IMR-90 (cell line): Measurements from ENCODE around the gene NTRK2. TPM values are rescaled to one million over a fixed set of nuclear protein-coding genes. Genes with fewer than 3 reads are reported as not detected.

ENCODE experiments used
- ATAC-seq: fragments of 200-7000 bp; cut with Tn5 transposase; 2 replicates; pipeline ENCODE4 v1.9.1; 2020; ENCODE audit warnings: low read depth, mild to moderate bottlenecking, moderate library complexity
- BruUV-seq: library from RNA; stranded (reverse); fragments of 400-500 nt; replicated peaks from 2 replicates; lab custom pipeline; 2021; lab: Mats Ljungman, UMichigan
- CTCF ChIA-PET: fragments of 300-600 bp; formaldehyde crosslinking; extraction: SDS; loops from one replicate; lab custom pipeline; 2021; ENCODE audit warnings: antibody characterized with exemption; lab: Yijun Ruan, JAX
- POLR2A ChIA-PET: fragments of 300-600 bp; sonication (Branson Sonifier 250); formaldehyde crosslinking; loops from one replicate; lab custom pipeline; 2022; ENCODE audit warnings: antibody characterized with exemption; ENCODE audit not compliant: unreplicated experiment; lab: Charles Lee
- DNase-seq: peaks from one replicate; pipeline ENCODE4 v3.0.0; 2013
- H2AFZ ChIP-seq: replicated peaks from 2 replicates; pipeline ENCODE3; 2013; ENCODE audit warnings: low read length, mild to moderate bottlenecking; ENCODE audit not compliant: poor library complexity
- H2AK5ac ChIP-seq: 2 replicates; pipeline ENCODE4 v1.6.1; 2013; ENCODE audit warnings: low read depth, low read length, inconsistent platforms
- H2AK9ac ChIP-seq: replicated peaks from 2 replicates; pipeline ENCODE3; 2013; ENCODE audit warnings: mild to moderate bottlenecking, low read depth, low read length, moderate library complexity; ENCODE audit not compliant: poor library complexity
- H2BK120ac ChIP-seq: 2 replicates; pipeline ENCODE4 v1.6.1; 2013; ENCODE audit warnings: low read depth, low read length, inconsistent platforms
- H2BK15ac ChIP-seq: 3 replicates; pipeline ENCODE4 v1.6.1; 2013; ENCODE audit warnings: low read depth, low read length, inconsistent platforms
- H2BK20ac ChIP-seq: 2 replicates; pipeline ENCODE4 v1.6.1; 2013; ENCODE audit warnings: low read depth, mild to moderate bottlenecking, inconsistent platforms, low read length, moderate library complexity
- H2BK5ac ChIP-seq: 2 replicates; pipeline ENCODE4 v1.6.1; 2013; ENCODE audit warnings: mild to moderate bottlenecking, low read depth, low read length, inconsistent platforms; ENCODE audit not compliant: poor library complexity, severe bottlenecking
- H3K14ac ChIP-seq: replicated peaks from 2 replicates; pipeline ENCODE4 v1.6.1; 2013; ENCODE audit warnings: low read depth, low read length, inconsistent platforms
- H3K18ac ChIP-seq: 2 replicates; pipeline ENCODE4 v1.6.1; 2013; ENCODE audit warnings: low read depth, low read length, control low read depth
- H3K23ac ChIP-seq: 2 replicates; pipeline ENCODE4 v1.6.1; 2013; ENCODE audit warnings: low read depth, low read length, inconsistent platforms
- H3K27ac ChIP-seq: 2 replicates; pipeline ENCODE4 v1.5.1; 2013; ENCODE audit warnings: mild to moderate bottlenecking, control low read depth, low read length; ENCODE audit not compliant: insufficient read depth
- H3K27me3 ChIP-seq: 2 replicates; pipeline ENCODE4 v1.6.1; 2013; ENCODE audit warnings: low read length; ENCODE audit not compliant: control insufficient read depth, insufficient read depth
- H3K36me3 ChIP-seq: 2 replicates; pipeline ENCODE4 v1.6.1; 2013; ENCODE audit warnings: low read length, mixed read lengths; ENCODE audit not compliant: control insufficient read depth, insufficient read depth
- H3K4ac ChIP-seq: 2 replicates; pipeline ENCODE4 v1.6.1; 2013; ENCODE audit warnings: low read depth, low read length, inconsistent platforms
- H3K4me1 ChIP-seq: 2 replicates; pipeline ENCODE4 v1.6.1; 2013; ENCODE audit warnings: low read length, mixed read lengths; ENCODE audit not compliant: control insufficient read depth, insufficient read depth
- H3K4me2 ChIP-seq: 2 replicates; pipeline ENCODE4 v1.6.1; 2013; ENCODE audit warnings: low read depth, mild to moderate bottlenecking, control low read depth, low read length, moderate library complexity
- H3K4me3 ChIP-seq: 2 replicates; pipeline ENCODE4 v1.5.1; 2013; ENCODE audit warnings: low read depth, mild to moderate bottlenecking, control low read depth, low read length, moderate library complexity; ENCODE audit not compliant: insufficient read depth
- H3K56ac ChIP-seq: 2 replicates; pipeline ENCODE4 v1.6.1; 2013; ENCODE audit warnings: low read length, inconsistent platforms; ENCODE audit not compliant: insufficient read depth; ENCODE audit errors: extremely low read depth
- H3K79me1 ChIP-seq, 2 experiments: 2 replicates each; pipeline ENCODE4 v1.6.1; 2013; ENCODE audit warnings: low read length in 2 of 2, inconsistent platforms in 1 of 2, low read depth in 1 of 2
- H3K9ac ChIP-seq: 2 replicates; pipeline ENCODE4 v1.6.1; 2013; ENCODE audit warnings: low read depth, low read length, control low read depth
- H3K9me1 ChIP-seq: 2 replicates; pipeline ENCODE4 v1.6.1; 2013; ENCODE audit warnings: low read length, inconsistent platforms; ENCODE audit not compliant: insufficient read depth
- H3K9me3 ChIP-seq: 2 replicates; pipeline ENCODE4 v1.6.1; 2013; ENCODE audit warnings: low read length; ENCODE audit not compliant: control insufficient read depth, insufficient read depth
- H4K20me1 ChIP-seq: 2 replicates; pipeline ENCODE4 v1.6.1; 2013; ENCODE audit warnings: low read length, inconsistent platforms; ENCODE audit not compliant: insufficient read depth
- H4K5ac ChIP-seq: 2 replicates; pipeline ENCODE4 v1.6.1; 2013; ENCODE audit warnings: mild to moderate bottlenecking, low read depth, low read length, control low read depth
- H4K8ac ChIP-seq, 2 experiments: 2 replicates each; pipeline ENCODE4 v1.6.1; 2013; ENCODE audit warnings: low read depth in 2 of 2, low read length in 2 of 2, control low read depth in 1 of 2, inconsistent platforms in 1 of 2
- H4K91ac ChIP-seq: 2 replicates; pipeline ENCODE4 v1.6.1; 2013; ENCODE audit warnings: low read depth, low read length, inconsistent platforms; ENCODE audit not compliant: insufficient read depth
- BHLHE40 ChIP-seq: fragments of 150-350 bp; IDR thresholded peaks from 2 replicates; pipeline ENCODE4 v1.6.1; 2016; ENCODE audit warnings: mild to moderate bottlenecking, low read depth, low read length
- CEBPB ChIP-seq: IDR thresholded peaks from 2 replicates; pipeline ENCODE4 v1.6.1; 2012; ENCODE audit warnings: low read depth, low read length, improper control_type of control experiment
- CHD1 ChIP-seq: IDR thresholded peaks from 2 replicates; pipeline ENCODE4 v1.6.1; 2012; ENCODE audit warnings: low read depth, low read length, improper control_type of control experiment
- FOS ChIP-seq: fragments of 150-350 bp; IDR thresholded peaks from 2 replicates; pipeline ENCODE4 v1.6.1; 2016; ENCODE audit warnings: low read depth, low read length
- MAFK ChIP-seq: IDR thresholded peaks from 2 replicates; pipeline ENCODE4 v1.6.1; 2012; ENCODE audit warnings: low read depth, low read length, improper control_type of control experiment
- MAZ ChIP-seq: IDR thresholded peaks from 2 replicates; pipeline ENCODE4 v1.6.1; 2012; ENCODE audit warnings: low read depth, mild to moderate bottlenecking, low read length, improper control_type of control experiment, moderate library complexity, borderline replicate concordance
- MXI1 ChIP-seq: IDR thresholded peaks from 2 replicates; pipeline ENCODE4 v1.6.1; 2012; ENCODE audit warnings: low read depth, mild to moderate bottlenecking, low read length, moderate library complexity, borderline replicate concordance
- NFE2L2 ChIP-seq: fragments of 150-350 bp; IDR thresholded peaks from 2 replicates; pipeline ENCODE4 v1.6.1; 2016; ENCODE audit warnings: low read depth, mild to moderate bottlenecking, low read length
- POLR2A ChIP-seq: IDR thresholded peaks from 2 replicates; pipeline ENCODE4 v1.6.1; 2012; ENCODE audit warnings: mild to moderate bottlenecking, low read depth, low read length
- RAD21 ChIP-seq: IDR thresholded peaks from 2 replicates; pipeline ENCODE4 v1.6.1; 2012; ENCODE audit warnings: low read length, improper control_type of control experiment
- RCOR1 ChIP-seq: IDR thresholded peaks from 2 replicates; pipeline ENCODE4 v1.6.1; 2012; ENCODE audit warnings: mild to moderate bottlenecking, low read length, improper control_type of control experiment; ENCODE audit not compliant: insufficient replicate concordance
- RFX5 ChIP-seq: IDR thresholded peaks from 2 replicates; pipeline ENCODE4 v1.8.0; 2012; ENCODE audit warnings: low read depth, mild to moderate bottlenecking, low read length, moderate library complexity
- SMC3 ChIP-seq: fragments of 150-350 bp; IDR thresholded peaks from 2 replicates; pipeline ENCODE4 v1.6.1; 2016; ENCODE audit warnings: low read depth, mild to moderate bottlenecking, antibody characterized with exemption, low read length, moderate library complexity
- WGBS, 2 experiments: methylation state at CpG; one replicate each; pipeline versions ENCODE4 v1.1.5 to v1.1.7; 2013; ENCODE audit warnings: missing lambda C conversion rate in 2 of 2; ENCODE audit not compliant: insufficient read length in 1 of 2; ENCODE audit errors: extremely low coverage in 2 of 2; 5-methylcytosine and 5-hydroxymethylcytosine counted together
- dilution Hi-C: fragments of 300-500 bp; cut with HindIII; formaldehyde crosslinking; loops from one replicate; pipeline ENCODE4 v1.14.3; 2018; ENCODE audit warnings: low sequenced_read_pairs; ENCODE audit not compliant: unreplicated experiment
- in situ Hi-C: fragments of 300-500 bp; cut with MboI; formaldehyde crosslinking; loops from 3 replicates; pipeline ENCODE4 v1.14.3; 2019; ENCODE audit warnings: low sequenced_read_pairs, inconsistent platforms, mixed read lengths
- intact Hi-C: fragments of 100-400 bp; cut with micrococcal nuclease; formaldehyde crosslinking; loops from 2 replicates; pipeline ENCODE4 v1.10.0; 2022
- polyA plus RNA-seq, 3 experiments: library from polyadenylated mRNA; depleted of rRNA; stranded (reverse); fragments of >200 nt; gene quantifications; 2 replicates each; pipeline ENCODE4 v1.2.3, GENCODE V29; 2012; ENCODE audit warnings: low replicate concordance in 1 of 3
- total RNA-seq: library from RNA; depleted of rRNA; stranded (reverse); fragments of >200 nt; gene quantifications from 2 replicates; pipeline ENCODE4 v1.2.3, GENCODE V29; 2012
- TF ChIP-seq, protein P1 (sequence below): conservative IDR thresholded peaks from 2 replicates; pipeline ENCODE4 v1.5.1; 2012; ENCODE audit warnings: mild to moderate bottlenecking, low read depth, low read length, improper control_type of control experiment
- TF ChIP-seq, protein P2 (sequence below): fragments of 150-350 bp; IDR thresholded peaks from 2 replicates; pipeline ENCODE4 v1.6.1; 2017; ENCODE audit warnings: mild to moderate bottlenecking, antibody characterized with exemption, low read length, low read depth

The NTRK2 gene
- total and polyA plus RNA-seq, 2 of the 4 experiments (the other 2 are of a cell fraction), result under 0.01 to 0.02 TPM

DNA sequence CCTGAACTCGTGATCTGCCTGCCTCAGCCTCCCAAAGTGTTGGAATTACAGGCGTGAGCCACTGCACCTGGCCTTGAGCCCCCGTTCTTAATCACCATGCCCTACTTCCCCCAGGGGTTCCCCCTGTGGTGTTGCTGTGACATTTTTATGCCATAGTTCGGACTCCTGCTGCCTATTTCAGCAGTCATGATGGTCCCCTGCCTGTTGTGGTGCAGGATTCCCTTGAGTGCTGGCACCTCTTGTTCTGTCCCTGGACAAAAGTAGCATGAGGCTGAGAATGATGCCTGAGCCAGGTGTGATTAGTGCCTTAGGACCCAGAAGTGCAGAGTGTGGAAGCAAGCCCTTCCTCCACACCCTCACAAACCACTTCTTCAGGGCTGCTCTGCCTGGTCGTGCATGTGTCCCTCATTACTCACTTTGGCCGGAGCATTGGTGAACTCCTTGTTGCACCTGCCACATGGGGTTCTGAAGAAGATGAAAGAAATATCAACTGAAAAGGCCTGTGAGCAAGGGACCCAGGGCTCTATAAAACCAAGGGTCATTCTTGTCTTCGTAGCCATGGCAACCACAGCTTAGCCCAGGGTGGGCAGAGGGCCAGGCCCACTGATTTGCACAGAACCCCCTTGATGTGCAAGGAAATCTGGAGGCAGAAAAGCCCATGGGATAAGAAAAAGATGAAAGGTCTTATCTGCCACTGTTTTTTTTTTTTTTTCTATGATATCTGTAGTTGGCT, 228.0 kb downstream of the NTRK2 start:
- Histone ChIP-seq H2AFZ (no peak overlapping the region), H2AK9ac (no peak overlapping the region), H2AK5ac (no peak overlapping the region), H3K9me3 (peaks cover 9% of the 10 kb centered on the region), H3K23ac (no peak overlapping the region), H3K27ac (no peak overlapping the region), H3K4me2 (no peak overlapping the region), H3K4me1 (no peaks in the 10 kb centered on the region), H2BK15ac (no peak overlapping the region), H3K27me3 (no peaks in the 10 kb centered on the region), H4K20me1 (no peaks in the 10 kb centered on the region), H2BK20ac (no peak overlapping the region), H2BK5ac (no peak overlapping the region), H3K56ac (no peak overlapping the region), H2BK120ac (no peak overlapping the region), H3K36me3 (no peaks in the 10 kb centered on the region), H4K5ac (no peak overlapping the region), H4K8ac (no peak overlapping the region), H3K18ac (no peak overlapping the region), H3K9ac (no peak overlapping the region), H3K4me3 (no peak overlapping the region), H3K4ac (no peak overlapping the region), H4K91ac (no peak overlapping the region), H3K14ac (no peak overlapping the region), H3K79me1 (no peaks in the 10 kb centered on the region), H3K9me1 (no peaks in the 10 kb centered on the region)
- no TSS peak for BruUV-seq
- in situ Hi-C loops (no loop called here), intact Hi-C loops (no loop called here), dilution Hi-C loops (no loop called here)
- no peak for ATAC-seq
- TF ChIP-seq MAZ, result no peak
- TF ChIP-seq RAD21, result no peak
- no peak for TF ChIP-seq NFE2L2
- TF ChIP-seq, protein P1, sequence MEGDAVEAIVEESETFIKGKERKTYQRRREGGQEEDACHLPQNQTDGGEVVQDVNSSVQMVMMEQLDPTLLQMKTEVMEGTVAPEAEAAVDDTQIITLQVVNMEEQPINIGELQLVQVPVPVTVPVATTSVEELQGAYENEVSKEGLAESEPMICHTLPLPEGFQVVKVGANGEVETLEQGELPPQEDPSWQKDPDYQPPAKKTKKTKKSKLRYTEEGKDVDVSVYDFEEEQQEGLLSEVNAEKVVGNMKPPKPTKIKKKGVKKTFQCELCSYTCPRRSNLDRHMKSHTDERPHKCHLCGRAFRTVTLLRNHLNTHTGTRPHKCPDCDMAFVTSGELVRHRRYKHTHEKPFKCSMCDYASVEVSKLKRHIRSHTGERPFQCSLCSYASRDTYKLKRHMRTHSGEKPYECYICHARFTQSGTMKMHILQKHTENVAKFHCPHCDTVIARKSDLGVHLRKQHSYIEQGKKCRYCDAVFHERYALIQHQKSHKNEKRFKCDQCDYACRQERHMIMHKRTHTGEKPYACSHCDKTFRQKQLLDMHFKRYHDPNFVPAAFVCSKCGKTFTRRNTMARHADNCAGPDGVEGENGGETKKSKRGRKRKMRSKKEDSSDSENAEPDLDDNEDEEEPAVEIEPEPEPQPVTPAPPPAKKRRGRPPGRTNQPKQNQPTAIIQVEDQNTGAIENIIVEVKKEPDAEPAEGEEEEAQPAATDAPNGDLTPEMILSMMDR, result no peak
- no peak for TF ChIP-seq CEBPB
- TF ChIP-seq MXI1, result no peak
- no peak for TF ChIP-seq FOS
- TF ChIP-seq RFX5, result no peak
- TF ChIP-seq POLR2A, result no peak
- TF ChIP-seq BHLHE40, result no peak
- TF ChIP-seq RCOR1, result no peak
- TF ChIP-seq, protein P2, sequence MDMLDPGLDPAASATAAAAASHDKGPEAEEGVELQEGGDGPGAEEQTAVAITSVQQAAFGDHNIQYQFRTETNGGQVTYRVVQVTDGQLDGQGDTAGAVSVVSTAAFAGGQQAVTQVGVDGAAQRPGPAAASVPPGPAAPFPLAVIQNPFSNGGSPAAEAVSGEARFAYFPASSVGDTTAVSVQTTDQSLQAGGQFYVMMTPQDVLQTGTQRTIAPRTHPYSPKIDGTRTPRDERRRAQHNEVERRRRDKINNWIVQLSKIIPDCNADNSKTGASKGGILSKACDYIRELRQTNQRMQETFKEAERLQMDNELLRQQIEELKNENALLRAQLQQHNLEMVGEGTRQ, result no peak
- TF ChIP-seq SMC3, result no peak
- no peak for TF ChIP-seq CHD1
- no peak for TF ChIP-seq MAFK
- DNase-seq, result no peak
- ChIA-PET CTCF (interaction anchor here (0.7 kb wide), 1 partner anchor 760 kb away, joined by 3 read pairs; no protein-coding TSS in a partner anchor), POLR2A (no interaction called here)
- 30% methylated on average over 3 of the region's 7 CpGs; no CpG with 5 or more reads in 1 of the 2 experiments for WGBS, 2 experiments
